GM12878 (cell line): ENCODE data around the gene RCBTB2.

Source experiments
- CBX5 ChIP-seq: sonication (generic); IDR thresholded peaks from 2 replicates; pipeline ENCODE4 v1.6.1; 2016; ENCODE audit warnings: low read depth, moderate library complexity, mild to moderate bottlenecking, inconsistent platforms
- CTCF ChIP-seq, 3 experiments: IDR thresholded peaks in 2 of 3; conservative IDR thresholded peaks in 1 of 3; 2 replicates each; pipeline ENCODE4 v1.5.1; 2011; ENCODE audit warnings: low read depth in 3 of 3, low read length in 3 of 3, mild to moderate bottlenecking in 3 of 3, control low read depth in 2 of 3, moderate library complexity in 2 of 3, inconsistent platforms in 1 of 3, mixed read lengths in 1 of 3; ENCODE audit not compliant: control insufficient read depth in 2 of 3, insufficient read depth in 1 of 3; ENCODE audit errors: extremely low read depth in 1 of 3
- EP300 ChIP-seq, 2 experiments: fragments of 150-350 bp in 1 of 2; IDR thresholded peaks; 2 replicates each; pipeline ENCODE4 v1.6.1; 2011 to 2012; ENCODE audit warnings: low read depth in 2 of 2, low read length in 2 of 2, borderline replicate concordance in 1 of 2, improper control_type of control experiment in 1 of 2, inconsistent platforms in 1 of 2; ENCODE audit not compliant: control insufficient read depth in 1 of 2
- GABPA ChIP-seq: IDR thresholded peaks from 2 replicates; pipeline ENCODE4 v1.6.1; 2014; ENCODE audit warnings: antibody characterized with exemption, low read depth, mild to moderate bottlenecking, inconsistent platforms
- LARP7 ChIP-seq: fragments of 450-650 bp; IDR thresholded peaks from 2 replicates; pipeline ENCODE4 v1.6.1; 2017; ENCODE audit warnings: mild to moderate bottlenecking
- MTA3 ChIP-seq: IDR thresholded peaks from 2 replicates; pipeline ENCODE4 v1.6.1; 2012; ENCODE audit warnings: low read length, inconsistent platforms, borderline replicate concordance
- POLR2A ChIP-seq: IDR thresholded peaks from 2 replicates; pipeline ENCODE4 v1.6.1; 2011; ENCODE audit warnings: low read depth, mild to moderate bottlenecking, low read length
- RAD21 ChIP-seq: IDR thresholded peaks from 2 replicates; pipeline ENCODE4 v1.6.1; 2011; ENCODE audit warnings: mild to moderate bottlenecking, low read depth, low read length, moderate library complexity; ENCODE audit not compliant: insufficient read depth
- RFX5 ChIP-seq: IDR thresholded peaks from 2 replicates; pipeline ENCODE4 v1.6.1; 2011; ENCODE audit warnings: low read depth, low read length, improper control_type of control experiment
- ZNF384 ChIP-seq: IDR thresholded peaks from 2 replicates; pipeline ENCODE4 v1.6.1; 2012; ENCODE audit warnings: low read depth, mild to moderate bottlenecking, low read length, improper control_type of control experiment, borderline replicate concordance

- TF ChIP-seq CTCF (IDR thresholded peaks at IDR 0.05 in 2 of 3, conservative IDR thresholded peaks at IDR 0.05 in 1 of 3; ENCODE audit: control insufficient read depth in 2 of 3, extremely low read depth in 1 of 3, insufficient read depth in 1 of 3, low read depth in 3 of 3, low read length in 3 of 3) (no peak), RAD21 (no peak), RFX5 (no peak), POLR2A (no peak), GABPA (no peak), LARP7 (no peak), ZNF384 (no peak), MTA3 (no peak), CBX5 (no peak), EP300 (IDR thresholded peaks at IDR 0.05; ENCODE audit: borderline replicate concordance in 1 of 2, control insufficient read depth in 1 of 2, low read depth in 2 of 2, low read length in 2 of 2) (no peak)
Observed at GRCh38 chr13:48563626-48564025, 30.7 kb upstream of the RCBTB2 start.
